Caki2 (cell line): ENCODE data around the gene KPTN. TPM values are rescaled to one million over a fixed set of nuclear protein-coding genes. Genes with fewer than 3 reads are reported as not detected.

Source experiments
- DNase-seq: peaks from one replicate; pipeline ENCODE4 v3.0.0-alpha.2; 2015; ENCODE audit warnings: low read depth
- in situ Hi-C: cut with HindIII; loops from 2 replicates; pipeline ENCODE4 v1.10.0; 2016; ENCODE audit warnings: low sequenced_read_pairs, low pct_unique_long_range_greater_than_20kb, mixed read lengths
- total RNA-seq: library from RNA; depleted of rRNA; stranded (reverse); fragments of >200 nt; shearing (Covaris generic); gene quantifications from 2 replicates; pipeline ENCODE4 v1.2.3, GENCODE V29; 2014; ENCODE audit warnings: low replicate concordance

The KPTN gene
- total RNA-seq, 1 experiment from 2014 or later = 4.7 TPM

DNA sequence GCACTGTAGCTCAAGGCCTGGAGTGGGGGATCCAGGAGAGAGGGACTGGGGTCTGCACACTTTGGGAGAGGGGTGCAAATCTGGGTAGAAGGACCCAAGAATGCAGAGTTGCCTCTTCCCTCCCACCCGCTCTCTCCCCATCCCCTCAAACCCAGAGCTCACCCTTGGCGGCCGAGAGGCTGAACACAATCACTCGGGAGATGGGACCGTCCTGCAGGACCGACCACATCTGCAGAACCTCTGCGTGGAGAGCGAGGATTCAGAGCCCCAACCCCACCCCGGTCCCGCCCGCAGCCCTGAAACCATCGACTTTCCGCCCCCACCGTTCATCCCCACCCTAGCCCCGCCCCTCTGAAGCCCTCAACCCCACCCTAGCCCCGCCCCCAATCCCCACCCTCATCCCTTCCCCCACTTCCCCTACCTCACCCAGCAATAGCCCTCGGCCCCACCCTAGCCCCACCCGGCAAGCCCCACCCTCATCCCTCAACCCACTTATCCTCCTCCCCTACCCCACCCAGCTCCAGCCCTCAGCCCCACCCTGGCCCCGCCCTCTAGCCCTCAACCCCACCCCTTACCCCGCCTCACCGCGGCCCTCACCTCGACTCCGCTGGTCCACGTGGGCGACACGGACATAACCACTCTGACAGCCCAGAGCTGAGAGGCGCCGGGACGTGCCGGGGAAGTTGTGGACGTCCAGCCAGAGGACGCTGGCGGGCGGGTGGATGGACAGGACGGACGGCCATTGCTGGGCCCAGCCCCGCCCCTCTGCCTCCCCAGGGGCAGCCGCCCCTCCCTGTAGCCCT, 4.1 kb downstream of the KPTN start:
- in situ Hi-C loops = no loop called here

GRCh38 chr19:47476438-47476972, 7.5 kb downstream of the KPTN start:
- in situ Hi-C loops = no loop called here
- no peak for DNase-seq

More for the DNA sequence above, 4.1 kb downstream of the KPTN start:
- no peak for DNase-seq

DNA sequence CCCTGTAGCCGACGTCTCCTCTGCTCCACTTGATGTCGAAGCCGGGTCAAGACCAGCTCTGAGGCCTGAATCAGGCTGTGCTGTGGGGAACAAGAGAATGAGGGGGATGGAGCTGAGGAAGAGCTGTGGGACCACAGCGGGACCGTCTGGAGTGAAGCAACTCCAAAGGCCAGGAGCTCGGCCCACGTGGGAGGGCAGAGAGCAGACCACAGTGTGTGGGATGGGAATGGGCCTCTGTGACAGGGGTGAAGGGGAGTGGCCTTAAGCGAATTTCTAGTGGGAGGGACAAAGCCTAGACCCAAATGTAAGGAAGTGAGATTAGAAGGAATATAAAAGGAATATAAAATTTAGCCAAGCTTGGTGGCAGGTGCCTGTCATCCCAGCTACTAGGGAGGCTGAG, 8.6 kb downstream of the KPTN start:
- no peak for DNase-seq
- in situ Hi-C loops = no loop called here

- in situ Hi-C loops = no loop called here
- no peak for DNase-seq
Observed at GRCh38 chr19:47473336-47473735, 10.7 kb downstream of the KPTN start.

GRCh38 chr19:47471733-47472457, 12.1 kb downstream of the KPTN start, which contains the start of gene SLC8A2:
TSS of gene SLC8A2 (minus strand) at chr19:47471893. CDS start at chr19:47466403, 5,490 bp downstream.
- in situ Hi-C loops = no loop called here
- DNase-seq = peak; percentile 90

- in situ Hi-C loops = no loop called here
- DNase-seq = no peak
Observed at GRCh38 chr19:47471381-47471732, 12.7 kb downstream of the KPTN start.

- no peak for DNase-seq
- in situ Hi-C loops = no loop called here
Observed at GRCh38 chr19:47470447-47471195, 13.4 kb downstream of the KPTN start.

- no peak for DNase-seq
- in situ Hi-C loops = no loop called here
Observed at GRCh38 chr19:47469719-47470118, 14.3 kb downstream of the KPTN start.

DNA sequence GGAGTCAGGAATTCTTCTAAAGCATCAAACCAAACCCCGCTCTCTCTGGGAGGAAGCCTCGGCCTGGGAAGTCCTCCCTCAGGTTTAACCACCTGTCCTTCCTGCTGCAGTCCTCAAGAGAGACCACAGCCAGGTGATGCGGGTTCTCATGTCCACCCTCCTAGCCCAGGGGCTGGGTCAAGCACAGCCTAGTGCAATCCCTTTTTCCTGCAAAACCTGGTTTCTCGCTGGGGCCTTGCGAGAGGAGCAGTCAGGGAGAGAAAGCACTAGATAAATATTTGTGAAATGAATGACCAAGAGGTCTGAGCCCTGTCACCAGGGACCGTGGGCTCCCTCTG, 14.7 kb downstream of the KPTN start:
- DNase-seq = no peak
- in situ Hi-C loops = no loop called here

GRCh38 chr19:47467914-47468313, 16.1 kb downstream of the KPTN start:
- no peak for DNase-seq
- in situ Hi-C loops = no loop called here

DNA sequence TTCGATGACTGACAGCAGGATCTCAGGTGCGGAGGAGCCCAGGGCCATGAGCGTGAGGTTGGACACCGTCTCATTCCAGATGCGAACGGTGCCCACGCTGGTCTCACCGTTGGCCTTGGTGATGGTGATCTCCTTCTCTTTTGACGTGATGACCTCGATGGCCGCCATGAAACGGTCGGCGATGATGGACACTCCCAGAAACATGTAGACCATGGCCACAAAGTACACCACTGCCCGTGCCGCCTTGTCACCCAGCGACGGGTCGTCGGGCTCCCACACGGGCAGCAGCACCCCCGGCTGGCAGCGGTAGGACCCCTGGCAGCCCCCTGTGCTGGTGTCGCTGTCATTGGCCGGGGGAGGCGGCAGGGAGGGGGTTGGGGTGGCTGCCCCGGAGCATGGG, 18.1 kb downstream of the KPTN start:
- no peak for DNase-seq
- in situ Hi-C loops = no loop called here

- no peak for DNase-seq
- in situ Hi-C loops = no loop called here
Observed at GRCh38 chr19:47464675-47465419, 19.2 kb downstream of the KPTN start.

GRCh38 chr19:47461876-47462275, 22.1 kb downstream of the KPTN start:
- no peak for DNase-seq
- in situ Hi-C loops = no loop called here

GRCh38 chr19:47459477-47459876, 24.5 kb downstream of the KPTN start:
- no peak for DNase-seq
- in situ Hi-C loops = no loop called here

GRCh38 chr19:47458672-47459071, 25.3 kb downstream of the KPTN start:
- no peak for DNase-seq
- in situ Hi-C loops = no loop called here

GRCh38 chr19:47456721-47457474, 27.1 kb downstream of the KPTN start:
- in situ Hi-C loops = no loop called here
- DNase-seq = no peak

GRCh38 chr19:47450478-47450877, 33.5 kb downstream of the KPTN start:
- in situ Hi-C loops = no loop called here
- no peak for DNase-seq

DNA sequence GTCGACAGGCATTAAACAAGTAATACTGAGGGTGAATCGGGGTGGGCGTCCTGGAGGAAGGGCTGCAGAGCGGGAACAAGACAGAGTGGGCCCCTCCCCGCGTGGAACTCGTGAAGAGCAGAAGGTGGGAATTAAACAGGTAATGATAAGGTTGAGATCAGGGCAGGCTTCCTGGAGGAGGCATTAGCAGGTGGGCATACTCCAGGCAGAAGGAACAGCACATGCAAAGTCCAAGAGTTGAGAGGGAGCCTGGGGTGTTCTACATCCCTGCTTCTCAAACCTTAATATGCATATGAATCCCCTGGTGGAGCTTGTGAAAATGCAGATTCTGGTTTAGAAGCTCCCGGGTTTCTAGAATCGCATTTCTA, 35.7 kb downstream of the KPTN start:
- in situ Hi-C loops = no loop called here
- DNase-seq = no peak
